ENCODE data around the gene GTSF1L. TPM values are rescaled to one million over a fixed set of nuclear protein-coding genes. Genes with fewer than 3 reads are reported as not detected.

Gene GTSF1L
- total RNA-seq, 1 experiment from 2014 or later = not detected

GRCh38 chr20:43752051-43752360, 25.2 kb upstream of the GTSF1L start:
- Histone ChIP-seq H3K79me1 (ENCODE audit: insufficient read depth, low read depth, low read length, poor library complexity, severe bottlenecking) (no peaks in the 10 kb centered on the region), H3K4me2 (ENCODE audit: insufficient read depth, insufficient read length, low read length) (no peak overlapping the region)

More at GRCh38 chr20:43752051-43752360, 25.2 kb upstream of the GTSF1L start:
- WGBS (ENCODE audit: extremely low coverage, insufficient read length, low lambda C conversion rate) = no CpG with 5 or more reads among the region's 4 CpGs
- Histone ChIP-seq H3K14ac (ENCODE audit: insufficient read depth, low read length) (no peak overlapping the region), H4K20me1 (ENCODE audit: control insufficient read depth, insufficient read depth, insufficient read length) (no peaks in the 10 kb centered on the region), H3K9ac (ENCODE audit: extremely low read depth, insufficient read length, low read length) (no peak overlapping the region), H4K91ac (ENCODE audit: insufficient read length, low read depth, low read length) (no peak overlapping the region), H2BK120ac (ENCODE audit: low read depth, low read length, poor library complexity, severe bottlenecking) (no peak overlapping the region), H3K18ac (ENCODE audit: insufficient read length, low read depth, low read length) (no peak overlapping the region), H3K79me2 (ENCODE audit: insufficient read depth, low read length) (no peaks in the 10 kb centered on the region), H2BK5ac (ENCODE audit: insufficient read length, low read length) (no peak overlapping the region), H2AFZ (ENCODE audit: low read length) (no peak overlapping the region), H2BK15ac (ENCODE audit: low read depth, low read length) (no peak overlapping the region), H3K23me2 (ENCODE audit: insufficient read length, low read depth, low read length, poor library complexity, severe bottlenecking) (no peaks in the 10 kb centered on the region), H3K27ac (ENCODE audit: insufficient read length, low read depth, low read length) (no peak overlapping the region), H3K27me3 (ENCODE audit: insufficient read depth, low read length) (no peaks in the 10 kb centered on the region), H3T11ph (ENCODE audit: low read length) (no peak overlapping the region), H4K5ac (ENCODE audit: insufficient read length, low read depth, low read length) (no peak overlapping the region), H3K56ac (ENCODE audit: insufficient read length, low read depth, low read length) (no peak overlapping the region), H2BK12ac (ENCODE audit: insufficient read length, low read depth, low read length) (no peak overlapping the region), H4K8ac (replicated peaks; ENCODE audit: insufficient read length, low read depth, low read length) (no peak overlapping the region), H3K23ac (ENCODE audit: insufficient read length, low read depth, low read length) (no peak overlapping the region), H2BK20ac (ENCODE audit: low read depth, low read length, poor library complexity, severe bottlenecking) (no peak overlapping the region), H3K9me3 (ENCODE audit: control insufficient read depth, low read depth, low read length) (no peaks in the 10 kb centered on the region), H3K4ac (ENCODE audit: low read depth, low read length) (no peak overlapping the region), H3K4me1 (ENCODE audit: insufficient read depth, low read length) (no peaks in the 10 kb centered on the region), H2AK5ac (ENCODE audit: insufficient read length, low read length) (no peak overlapping the region)
- peaks cover 2 to 11% of the 10 kb centered on the region in 2 experiments; a peak in 3 of 4 replicates for H3K4me1 Mint-ChIP-seq
- no peak for TF ChIP-seq CTCF (conservative IDR thresholded peaks at IDR 0.05)
- no peak for DNase-seq
- H3K4me3 Mint-ChIP-seq = no peak overlapping the region
- no peaks in the 10 kb centered on the region for H3K36me3 Mint-ChIP-seq (ENCODE audit: insufficient read depth in 1 of 3, low read depth in 3 of 3)
- no peaks in the 10 kb centered on the region; a peak in 2 of 5 replicates for H3K9me3 Mint-ChIP-seq
- no peak overlapping the region for H3K27ac Mint-ChIP-seq
- peaks cover 9% of the 10 kb centered on the region for H3K27me3 Mint-ChIP-seq (ENCODE audit: low read depth)
